BJ (cell line): ENCODE data around the gene UGT1A9. TPM values are rescaled to one million over a fixed set of nuclear protein-coding genes. Genes with fewer than 3 reads are reported as not detected.
"Not testable (repeated sequence)": the region's sequence is repeated elsewhere in the genome, so short reads cannot be mapped to it uniquely, and the experiment has no call there.

Experiments
- CTCF ChIA-PET: fragments of 350-600 bp; formaldehyde crosslinking; extraction: SDS; loops from one replicate; lab custom pipeline; 2021; ENCODE audit warnings: antibody characterized with exemption, inconsistent platforms; lab: Yijun Ruan, JAX
- POLR2A ChIA-PET: fragments of 300-600 bp; sonication (Branson Sonifier 250); formaldehyde crosslinking; extraction: SDS; loops from one replicate; lab custom pipeline; 2021; ENCODE audit warnings: antibody characterized with exemption; lab: Charles Lee
- DNase-seq: peaks from one replicate; pipeline ENCODE4 v3.0.0-alpha.2; 2011; ENCODE audit warnings: low read depth
- H3K27me3 ChIP-seq: 2 replicates; pipeline ENCODE4 v1.6.0; 2011; ENCODE audit warnings: low read length; ENCODE audit not compliant: control insufficient read depth, insufficient read depth
- H3K36me3 ChIP-seq: 2 replicates; pipeline ENCODE4 v1.5.1; 2011; ENCODE audit warnings: low read length; ENCODE audit not compliant: control insufficient read depth, insufficient read depth
- H3K4me3 ChIP-seq: 2 replicates; pipeline ENCODE4 v1.5.1; 2011; ENCODE audit warnings: low read depth, mild to moderate bottlenecking, control low read depth, low read length
- polyA plus RNA-seq: library from polyadenylated mRNA; depleted of rRNA; stranded (reverse); fragments of >200 nt; gene quantifications from 2 replicates; pipeline ENCODE4 v1.2.3, GENCODE V29; 2011
- TF ChIP-seq, protein P1 (sequence below): IDR thresholded peaks from 2 replicates; pipeline ENCODE4 v1.5.1; 2011; ENCODE audit warnings: low read depth, mild to moderate bottlenecking, control low read depth, inconsistent platforms, low read length, moderate library complexity; ENCODE audit not compliant: insufficient read depth

The UGT1A9 gene
- polyA plus RNA-seq, 1 experiment = not detected

GRCh38 chr2:233746475-233747282 lies 75.0 kb downstream of the UGT1A9 start:
- ChIA-PET POLR2A (no interaction called here), CTCF (no interaction called here)

DNA sequence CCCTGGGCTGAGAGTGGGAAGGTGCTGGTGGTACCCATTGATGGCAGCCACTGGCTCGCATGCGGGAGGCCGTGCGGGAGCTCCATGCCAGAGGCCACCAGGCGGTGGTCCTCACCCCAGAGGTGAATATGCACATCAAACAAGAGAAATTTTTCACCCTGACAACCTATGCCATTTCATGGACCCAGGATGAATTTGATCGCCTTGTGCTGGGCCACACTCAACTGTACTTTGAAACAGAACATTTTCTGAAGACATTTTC lies 75.5 kb downstream of the UGT1A9 start:
- TF ChIP-seq, protein P1, sequence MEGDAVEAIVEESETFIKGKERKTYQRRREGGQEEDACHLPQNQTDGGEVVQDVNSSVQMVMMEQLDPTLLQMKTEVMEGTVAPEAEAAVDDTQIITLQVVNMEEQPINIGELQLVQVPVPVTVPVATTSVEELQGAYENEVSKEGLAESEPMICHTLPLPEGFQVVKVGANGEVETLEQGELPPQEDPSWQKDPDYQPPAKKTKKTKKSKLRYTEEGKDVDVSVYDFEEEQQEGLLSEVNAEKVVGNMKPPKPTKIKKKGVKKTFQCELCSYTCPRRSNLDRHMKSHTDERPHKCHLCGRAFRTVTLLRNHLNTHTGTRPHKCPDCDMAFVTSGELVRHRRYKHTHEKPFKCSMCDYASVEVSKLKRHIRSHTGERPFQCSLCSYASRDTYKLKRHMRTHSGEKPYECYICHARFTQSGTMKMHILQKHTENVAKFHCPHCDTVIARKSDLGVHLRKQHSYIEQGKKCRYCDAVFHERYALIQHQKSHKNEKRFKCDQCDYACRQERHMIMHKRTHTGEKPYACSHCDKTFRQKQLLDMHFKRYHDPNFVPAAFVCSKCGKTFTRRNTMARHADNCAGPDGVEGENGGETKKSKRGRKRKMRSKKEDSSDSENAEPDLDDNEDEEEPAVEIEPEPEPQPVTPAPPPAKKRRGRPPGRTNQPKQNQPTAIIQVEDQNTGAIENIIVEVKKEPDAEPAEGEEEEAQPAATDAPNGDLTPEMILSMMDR = no peak
- CTCF ChIA-PET = no interaction called here
- H3K36me3 ChIP-seq = no peaks in the 10 kb centered on the region
- no peaks in the 10 kb centered on the region for H3K27me3 ChIP-seq
- no peak for DNase-seq
- H3K4me3 ChIP-seq = no peak overlapping the region
- POLR2A ChIA-PET = no interaction called here

More at GRCh38 chr2:233746475-233747282, 75.0 kb downstream of the UGT1A9 start:
- H3K27me3 ChIP-seq = no peaks in the 10 kb centered on the region
- no peak for DNase-seq
- no peaks in the 10 kb centered on the region for H3K36me3 ChIP-seq
- H3K4me3 ChIP-seq = no peak overlapping the region
- TF ChIP-seq, protein P1 = no peak

DNA sequence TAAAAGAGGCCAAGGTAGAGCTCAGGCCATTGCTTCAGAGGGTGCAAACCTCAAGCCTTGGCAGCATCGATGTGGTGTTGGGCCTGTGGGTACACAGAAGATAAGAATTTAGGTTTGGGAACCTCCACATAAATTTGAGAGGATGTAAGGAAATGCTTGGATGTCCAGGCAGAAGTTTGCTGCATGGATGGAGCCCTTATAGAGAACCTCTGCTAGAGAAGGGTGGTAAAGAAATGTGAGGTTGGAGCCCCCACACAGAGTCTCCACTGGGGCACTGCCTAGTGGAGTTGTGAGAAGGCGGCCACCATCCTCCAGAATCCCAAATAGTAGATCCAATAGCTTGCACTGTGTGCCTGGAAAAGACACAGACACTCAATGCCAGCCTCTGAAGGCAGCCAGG lies 79.0 kb downstream of the UGT1A9 start:
- H3K4me3 ChIP-seq, DNase-seq, POLR2A ChIA-PET, H3K27me3 ChIP-seq, CTCF ChIA-PET, H3K36me3 ChIP-seq: not testable (repeated sequence)

DNA sequence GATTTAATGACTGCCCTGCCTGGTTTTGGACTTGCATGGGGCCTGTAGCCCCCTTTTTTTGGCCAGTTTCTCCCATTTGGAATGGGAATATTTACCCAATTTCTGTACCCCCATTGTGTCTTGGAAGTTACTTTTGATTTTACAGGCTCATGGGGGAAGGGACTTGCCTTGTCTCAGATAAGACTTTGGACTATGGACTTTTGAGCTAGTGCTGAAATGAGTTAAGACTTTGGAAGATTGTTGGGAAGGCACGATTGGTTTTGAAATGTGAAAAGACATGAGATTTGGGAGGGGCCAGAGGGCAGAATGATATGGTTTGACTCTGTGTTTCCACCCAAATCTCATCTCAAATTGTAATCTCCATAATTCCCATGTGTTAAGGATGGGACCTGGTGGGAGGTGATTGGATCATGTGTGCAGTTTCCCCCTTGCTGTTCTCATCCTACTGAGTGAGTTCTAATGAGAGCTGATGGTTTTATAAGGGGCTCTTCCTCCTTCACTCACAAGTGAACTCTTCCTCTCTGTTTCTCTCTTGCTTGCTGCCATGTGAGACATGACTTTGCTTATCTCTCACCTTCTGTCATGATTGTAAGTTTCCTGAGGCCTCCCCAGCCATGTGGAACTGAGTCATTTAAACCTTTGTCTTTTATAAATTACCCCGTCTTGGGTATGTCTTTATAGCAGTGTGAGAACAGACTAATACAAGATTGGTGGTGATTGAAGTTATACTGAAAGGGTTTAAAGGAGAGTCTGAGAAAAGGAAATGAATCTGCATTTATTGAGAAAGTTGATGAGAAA lies 79.7 kb downstream of the UGT1A9 start:
- H3K27me3 ChIP-seq, CTCF ChIA-PET, POLR2A ChIA-PET, H3K36me3 ChIP-seq, H3K4me3 ChIP-seq, DNase-seq: not testable (repeated sequence)

- Histone ChIP-seq H3K4me3 (no peak overlapping the region), H3K27me3 (no peaks in the 10 kb centered on the region; the same call in 1 of the 2 replicates), H3K36me3 (no peaks in the 10 kb centered on the region)
- TF ChIP-seq, protein P1 = no peak
- no peak for DNase-seq
- ChIA-PET CTCF (no interaction called here), POLR2A (no interaction called here)
Measured at GRCh38 chr2:233754872-233755611, 83.3 kb downstream of the UGT1A9 start.

GRCh38 chr2:233756429-233757081 lies 84.9 kb downstream of the UGT1A9 start:
- ChIA-PET POLR2A (no interaction called here), CTCF (no interaction called here)
- no peak for DNase-seq
- TF ChIP-seq, protein P1 = no peak
- no peaks in the 10 kb centered on the region; the same call in 1 of the 2 replicates for H3K27me3 ChIP-seq
- no peaks in the 10 kb centered on the region for H3K36me3 ChIP-seq
- H3K4me3 ChIP-seq = no peak overlapping the region
